ENCODE data around the gene IL1RAPL1.

The IL1RAPL1 gene

GRCh38 chrX:29826742-29827141 is 1239.5 kb downstream of the IL1RAPL1 start:
- no peak for FAIRE-seq

GRCh38 chrX:29834311-29834710 is 1247.1 kb downstream of the IL1RAPL1 start:
- no peak for FAIRE-seq

- FAIRE-seq = no peak
These were observed 1247.5 kb downstream of the IL1RAPL1 start for GRCh38 chrX:29834764-29835163.

GRCh38 chrX:29841750-29842149 is 1254.5 kb downstream of the IL1RAPL1 start:
- FAIRE-seq = no peak

GRCh38 chrX:29842552-29842951 is 1255.3 kb downstream of the IL1RAPL1 start:
- FAIRE-seq = no peak

- no peak for FAIRE-seq
These were observed 1264.8 kb downstream of the IL1RAPL1 start for GRCh38 chrX:29851857-29852605.

- FAIRE-seq = no peak
These were observed 1265.5 kb downstream of the IL1RAPL1 start for GRCh38 chrX:29852767-29853166.

- no peak for FAIRE-seq
These were observed 1271.5 kb downstream of the IL1RAPL1 start for GRCh38 chrX:29858714-29859113.

- FAIRE-seq = no peak
These were observed 1275.0 kb downstream of the IL1RAPL1 start for GRCh38 chrX:29862126-29862677.

- no peak for FAIRE-seq
These were observed 1280.7 kb downstream of the IL1RAPL1 start for GRCh38 chrX:29867971-29868370.

- no peak for FAIRE-seq
These were observed 1282.6 kb downstream of the IL1RAPL1 start for GRCh38 chrX:29869837-29870236.

- FAIRE-seq = no peak
These were observed 1283.4 kb downstream of the IL1RAPL1 start for GRCh38 chrX:29870608-29871007.

GRCh38 chrX:29872831-29873230 is 1285.6 kb downstream of the IL1RAPL1 start:
- FAIRE-seq = no peak

GRCh38 chrX:29876733-29877132 is 1289.5 kb downstream of the IL1RAPL1 start:
- no peak for FAIRE-seq

- no peak for FAIRE-seq
These were observed 1293.7 kb downstream of the IL1RAPL1 start for GRCh38 chrX:29880977-29881376.

- no peak for FAIRE-seq
These were observed 1302.8 kb downstream of the IL1RAPL1 start for GRCh38 chrX:29890004-29890403.

GRCh38 chrX:29890646-29891200 is 1303.5 kb downstream of the IL1RAPL1 start:
- FAIRE-seq = no peak

GRCh38 chrX:29902004-29902403 is 1314.8 kb downstream of the IL1RAPL1 start:
- FAIRE-seq = no peak

- FAIRE-seq = no peak
These were observed 1316.1 kb downstream of the IL1RAPL1 start for GRCh38 chrX:29903360-29903759.

- no peak for FAIRE-seq
These were observed 1324.4 kb downstream of the IL1RAPL1 start for GRCh38 chrX:29911673-29912072.

- FAIRE-seq = no peak
These were observed 1326.4 kb downstream of the IL1RAPL1 start for GRCh38 chrX:29913647-29914046.

GRCh38 chrX:29922607-29923006 is 1335.4 kb downstream of the IL1RAPL1 start:
- FAIRE-seq = no peak

GRCh38 chrX:29926056-29926455 is 1338.8 kb downstream of the IL1RAPL1 start:
- FAIRE-seq = no peak

- no peak for FAIRE-seq
These were observed 1339.4 kb downstream of the IL1RAPL1 start for GRCh38 chrX:29926659-29927058.

Data from endometrium (tissue), 2 donors.